Endothelial cell of umbilical vein (primary cell): ENCODE results near the gene RIT2.

ENCODE experiments used
- EZH2 ChIP-seq: IDR thresholded peaks from 2 replicates; pipeline ENCODE4 v1.6.1; 2012; ENCODE audit warnings: borderline replicate concordance, low read depth, mild to moderate bottlenecking, moderate library complexity, low read length, inconsistent platforms; ENCODE audit not compliant: severe bottlenecking
- JUN ChIP-seq: IDR thresholded peaks from 2 replicates; pipeline ENCODE4 v1.6.1; 2011; ENCODE audit warnings: borderline replicate concordance, low read depth; ENCODE audit not compliant: insufficient read length, insufficient read depth
- TF ChIP-seq, protein P1 (sequence below), 2 donors: IDR thresholded peaks; 1 replicate in 1 of 2; 2 replicates in 1 of 2; pipeline ENCODE4 v1.5.1; 2011; ENCODE audit warnings: low read length in 2 of 2, mild to moderate bottlenecking in 2 of 2, moderate library complexity in 2 of 2, control low read depth in 1 of 2, inconsistent platforms in 1 of 2, low read depth in 1 of 2; ENCODE audit not compliant: insufficient read depth in 1 of 2; ENCODE audit errors: extremely low read depth in 1 of 2

- TF ChIP-seq JUN (no peak), EZH2 (no peak)
- TF ChIP-seq, protein P1, sequence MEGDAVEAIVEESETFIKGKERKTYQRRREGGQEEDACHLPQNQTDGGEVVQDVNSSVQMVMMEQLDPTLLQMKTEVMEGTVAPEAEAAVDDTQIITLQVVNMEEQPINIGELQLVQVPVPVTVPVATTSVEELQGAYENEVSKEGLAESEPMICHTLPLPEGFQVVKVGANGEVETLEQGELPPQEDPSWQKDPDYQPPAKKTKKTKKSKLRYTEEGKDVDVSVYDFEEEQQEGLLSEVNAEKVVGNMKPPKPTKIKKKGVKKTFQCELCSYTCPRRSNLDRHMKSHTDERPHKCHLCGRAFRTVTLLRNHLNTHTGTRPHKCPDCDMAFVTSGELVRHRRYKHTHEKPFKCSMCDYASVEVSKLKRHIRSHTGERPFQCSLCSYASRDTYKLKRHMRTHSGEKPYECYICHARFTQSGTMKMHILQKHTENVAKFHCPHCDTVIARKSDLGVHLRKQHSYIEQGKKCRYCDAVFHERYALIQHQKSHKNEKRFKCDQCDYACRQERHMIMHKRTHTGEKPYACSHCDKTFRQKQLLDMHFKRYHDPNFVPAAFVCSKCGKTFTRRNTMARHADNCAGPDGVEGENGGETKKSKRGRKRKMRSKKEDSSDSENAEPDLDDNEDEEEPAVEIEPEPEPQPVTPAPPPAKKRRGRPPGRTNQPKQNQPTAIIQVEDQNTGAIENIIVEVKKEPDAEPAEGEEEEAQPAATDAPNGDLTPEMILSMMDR (IDR thresholded peaks at IDR 0.05; ENCODE audit: extremely low read depth in 1 of 2, insufficient read depth in 1 of 2, low read depth in 1 of 2, low read length in 2 of 2) = no peak
Observed at GRCh38 chr18:42969366-42969765, 146.1 kb downstream of the RIT2 start.
